PC-3 (cell line): ENCODE measurements around the gene MIF4GD. TPM values are rescaled to one million over a fixed set of nuclear protein-coding genes. Genes with fewer than 3 reads are reported as not detected.

ENCODE experiments used
- ATAC-seq: fragments of 200-7000 bp; cut with Tn5 transposase; 2 replicates; pipeline ENCODE4 v1.9.1; 2020; ENCODE audit warnings: mild to moderate bottlenecking, moderate library complexity
- BruUV-seq: library from RNA; stranded (reverse); fragments of 400-500 nt; replicated peaks from 2 replicates; lab custom pipeline; 2021; lab: Mats Ljungman, UMichigan
- CTCF ChIA-PET: fragments of 300-600 bp; sonication (Branson Sonifier 250); formaldehyde crosslinking; loops from one replicate; lab custom pipeline; 2022; ENCODE audit warnings: antibody characterized with exemption; lab: Charles Lee
- POLR2A ChIA-PET: fragments of 300-600 bp; sonication (Branson Sonifier 250); formaldehyde crosslinking; loops from one replicate; lab custom pipeline; 2022; ENCODE audit warnings: antibody characterized with exemption; ENCODE audit not compliant: unreplicated experiment; lab: Charles Lee
- DNase-seq: peaks from one replicate; pipeline ENCODE4 v3.0.0-alpha.2; 2015
- H2AFZ ChIP-seq: fragments of 300-600 bp; sonication (generic); 2 replicates; pipeline ENCODE4 v1.6.0; 2016; ENCODE audit warnings: antibody characterized with exemption, low read length
- H3F3A ChIP-seq: fragments of 300-600 bp; sonication (generic); one replicate; pipeline ENCODE4 v1.6.0; 2017; ENCODE audit warnings: antibody characterized with exemption, low read length, control low read depth, mild to moderate bottlenecking; ENCODE audit not compliant: unreplicated experiment
- H3K27ac ChIP-seq: fragments of 300-600 bp; sonication (generic); 2 replicates; pipeline ENCODE4 v1.5.1; 2016; ENCODE audit warnings: mild to moderate bottlenecking, low read length
- H3K27me3 ChIP-seq: fragments of 300-600 bp; sonication (generic); 2 replicates; pipeline ENCODE4 v1.6.1; 2016; ENCODE audit warnings: low read length, mixed read lengths
- H3K36me3 ChIP-seq: fragments of 300-600 bp; sonication (generic); 2 replicates; pipeline ENCODE4 v1.6.1; 2016; ENCODE audit warnings: low read depth, mixed run types, low read length, mixed read lengths
- H3K4me1 ChIP-seq: fragments of 300-600 bp; sonication (generic); 2 replicates; pipeline ENCODE4 v1.5.1; 2016; ENCODE audit warnings: low read length; ENCODE audit not compliant: insufficient read depth
- H3K4me2 ChIP-seq: fragments of 300-600 bp; sonication (generic); 2 replicates; pipeline ENCODE4 v1.6.0; 2016; ENCODE audit warnings: low read length
- H3K4me3 ChIP-seq: fragments of 300-600 bp; sonication (generic); 2 replicates; pipeline ENCODE4 v1.5.1; 2016; ENCODE audit warnings: mild to moderate bottlenecking, low read length, mixed read lengths
- H3K79me2 ChIP-seq: fragments of 300-600 bp; sonication (generic); 2 replicates; pipeline ENCODE4 v1.6.1; 2017; ENCODE audit warnings: low read length, mixed read lengths
- H3K9ac ChIP-seq: fragments of 300-600 bp; sonication (generic); 2 replicates; pipeline ENCODE4 v1.6.0; 2016; ENCODE audit warnings: mild to moderate bottlenecking, low read length
- H3K9me2 ChIP-seq: fragments of 300-600 bp; sonication (generic); replicated peaks from 2 replicates; pipeline ENCODE4 v1.6.1; 2016; ENCODE audit warnings: mixed run types, low read length, mixed read lengths
- H3K9me3 ChIP-seq: fragments of 300-600 bp; sonication (generic); 2 replicates; pipeline ENCODE4 v1.6.1; 2016; ENCODE audit warnings: low read length, mixed read lengths
- H4K20me1 ChIP-seq: fragments of 300-600 bp; sonication (generic); 2 replicates; pipeline ENCODE4 v1.6.1; 2016; ENCODE audit warnings: low read length, mixed read lengths
- EZH2 ChIP-seq: fragments of 300-600 bp; sonication (generic); IDR thresholded peaks from one replicate; pipeline ENCODE4 v1.6.1; 2017; ENCODE audit warnings: antibody characterized with exemption, mild to moderate bottlenecking, low read length; ENCODE audit not compliant: unreplicated experiment
- EZH2phosphoT487 ChIP-seq: fragments of 300-600 bp; sonication (generic); IDR thresholded peaks from 2 replicates; pipeline ENCODE4 v1.6.1; 2018; ENCODE audit warnings: mild to moderate bottlenecking, antibody characterized with exemption, low read length, borderline replicate concordance
- intact Hi-C: fragments of 100-400 bp; cut with micrococcal nuclease; formaldehyde crosslinking; loops from 2 replicates; pipeline ENCODE4 v1.9.0; 2023
- total RNA-seq: library from RNA; depleted of rRNA; stranded (reverse); fragments of >200 nt; gene quantifications from 2 replicates; pipeline ENCODE4 v1.2.3, GENCODE V29; 2014
- TF ChIP-seq, protein P1 (sequence below): fragments of 300-600 bp; sonication (generic); conservative IDR thresholded peaks from 2 replicates; pipeline ENCODE4 v1.5.1; 2017; ENCODE audit warnings: antibody characterized with exemption, low read depth, mild to moderate bottlenecking, low read length

Gene MIF4GD
- total RNA-seq, 1 experiment from 2014 or later: 42.3 TPM

DNA sequence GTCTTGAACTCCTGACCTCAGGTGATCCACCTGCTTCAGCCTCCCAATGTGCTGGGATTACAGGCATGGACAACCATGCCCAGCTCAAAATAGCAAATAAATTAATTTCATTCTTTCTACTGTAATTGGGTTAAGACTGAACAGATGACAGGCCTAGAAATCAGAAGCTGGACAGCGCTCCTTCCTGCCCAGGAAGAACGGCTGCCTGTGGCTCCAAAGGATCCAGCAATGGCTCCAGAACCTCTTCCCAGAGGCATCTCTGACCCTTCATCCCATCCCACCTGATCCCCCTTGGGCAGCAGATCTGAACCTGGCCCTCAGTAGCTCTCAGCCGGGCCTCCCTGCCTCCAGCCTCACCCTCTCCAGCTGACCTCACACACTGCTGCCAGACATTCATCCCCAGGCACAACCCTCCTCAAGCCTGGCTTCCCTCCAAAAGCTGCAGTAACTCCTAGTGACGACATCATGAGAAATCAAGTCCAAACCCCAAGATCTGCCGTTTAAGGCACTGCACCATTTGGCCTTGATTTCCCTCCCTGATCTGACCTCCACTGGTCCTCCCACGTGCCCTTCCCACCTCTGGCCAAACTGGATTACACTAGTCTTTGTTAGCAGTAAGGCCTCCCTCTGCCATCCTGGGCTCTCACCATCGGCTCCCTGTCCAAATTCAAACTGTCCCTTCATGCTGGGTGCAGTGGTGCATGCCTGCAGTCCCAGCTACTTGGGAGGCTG, 3.1 kb upstream of the MIF4GD start:
- Histone ChIP-seq H3K9me3 (no peaks in the 10 kb centered on the region), H3K27ac (no peak overlapping the region), H3K4me2 (no peak overlapping the region), H4K20me1 (no peaks in the 10 kb centered on the region), H3K27me3 (no peaks in the 10 kb centered on the region), H3K4me1 (peaks cover 18% of the 10 kb centered on the region), H3K4me3 (no peak overlapping the region), H3K36me3 (peaks cover 18% of the 10 kb centered on the region), H2AFZ (no peak overlapping the region), H3F3A (peaks cover 4% of the 10 kb centered on the region), H3K79me2 (peaks cover 17% of the 10 kb centered on the region), H3K9ac (no peak overlapping the region), H3K9me2 (no peaks in the 10 kb centered on the region)
- BruUV-seq: no TSS peak
- intact Hi-C loops: no loop called here
- ChIA-PET POLR2A (no interaction called here), CTCF (no interaction called here)
- TF ChIP-seq EZH2phosphoT487 (no peak), EZH2 (no peak)
- ATAC-seq (no peak), DNase-seq (peak; percentile 53)

DNA sequence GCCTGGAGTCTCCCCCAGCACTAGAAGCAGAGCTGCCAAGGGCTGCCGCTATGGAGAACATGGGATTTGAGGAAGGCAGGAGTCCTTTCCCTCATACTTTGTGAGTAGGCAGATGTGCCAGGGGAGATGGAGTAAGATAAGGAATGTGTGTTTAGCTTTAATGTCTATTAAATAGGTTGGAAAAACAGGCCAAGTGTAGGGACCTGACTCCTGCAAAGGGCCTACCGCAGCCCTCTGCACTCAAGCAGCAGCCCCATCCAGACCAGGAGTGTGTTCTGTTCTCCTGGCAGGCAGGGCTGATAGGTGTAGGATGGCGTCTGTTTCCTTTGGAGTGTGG, 1.8 kb upstream of the MIF4GD start:
- no TSS peak for BruUV-seq
- DNase-seq: no peak
- Histone ChIP-seq H3K4me3 (peak overlapping the region; percentile 73; the same call in 1 of the 2 replicates), H4K20me1 (no peaks in the 10 kb centered on the region), H3K9me3 (no peaks in the 10 kb centered on the region), H3K79me2 (peaks cover 21% of the 10 kb centered on the region), H3K4me1 (peaks cover 20% of the 10 kb centered on the region), H3K36me3 (peaks cover 11% of the 10 kb centered on the region), H3F3A (peaks cover 4% of the 10 kb centered on the region), H3K9ac (no peak overlapping the region), H3K4me2 (peak overlapping the region; percentile 90), H3K9me2 (no peaks in the 10 kb centered on the region), H3K27ac (no peak overlapping the region), H2AFZ (no peak overlapping the region), H3K27me3 (no peaks in the 10 kb centered on the region)
- TF ChIP-seq, protein P1, sequence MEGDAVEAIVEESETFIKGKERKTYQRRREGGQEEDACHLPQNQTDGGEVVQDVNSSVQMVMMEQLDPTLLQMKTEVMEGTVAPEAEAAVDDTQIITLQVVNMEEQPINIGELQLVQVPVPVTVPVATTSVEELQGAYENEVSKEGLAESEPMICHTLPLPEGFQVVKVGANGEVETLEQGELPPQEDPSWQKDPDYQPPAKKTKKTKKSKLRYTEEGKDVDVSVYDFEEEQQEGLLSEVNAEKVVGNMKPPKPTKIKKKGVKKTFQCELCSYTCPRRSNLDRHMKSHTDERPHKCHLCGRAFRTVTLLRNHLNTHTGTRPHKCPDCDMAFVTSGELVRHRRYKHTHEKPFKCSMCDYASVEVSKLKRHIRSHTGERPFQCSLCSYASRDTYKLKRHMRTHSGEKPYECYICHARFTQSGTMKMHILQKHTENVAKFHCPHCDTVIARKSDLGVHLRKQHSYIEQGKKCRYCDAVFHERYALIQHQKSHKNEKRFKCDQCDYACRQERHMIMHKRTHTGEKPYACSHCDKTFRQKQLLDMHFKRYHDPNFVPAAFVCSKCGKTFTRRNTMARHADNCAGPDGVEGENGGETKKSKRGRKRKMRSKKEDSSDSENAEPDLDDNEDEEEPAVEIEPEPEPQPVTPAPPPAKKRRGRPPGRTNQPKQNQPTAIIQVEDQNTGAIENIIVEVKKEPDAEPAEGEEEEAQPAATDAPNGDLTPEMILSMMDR: no peak
- TF ChIP-seq EZH2phosphoT487: no peak
- intact Hi-C loops: no loop called here
- ATAC-seq: no peak
- CTCF ChIA-PET: interaction anchor here (0.6 to 1.0 kb wide), 3 partner anchors 17 to 243 kb away, joined by 3 to 9 read pairs (median 5); partner anchors contain the start of genes SLC25A19 and TSEN54
- POLR2A ChIA-PET: no interaction called here

DNA sequence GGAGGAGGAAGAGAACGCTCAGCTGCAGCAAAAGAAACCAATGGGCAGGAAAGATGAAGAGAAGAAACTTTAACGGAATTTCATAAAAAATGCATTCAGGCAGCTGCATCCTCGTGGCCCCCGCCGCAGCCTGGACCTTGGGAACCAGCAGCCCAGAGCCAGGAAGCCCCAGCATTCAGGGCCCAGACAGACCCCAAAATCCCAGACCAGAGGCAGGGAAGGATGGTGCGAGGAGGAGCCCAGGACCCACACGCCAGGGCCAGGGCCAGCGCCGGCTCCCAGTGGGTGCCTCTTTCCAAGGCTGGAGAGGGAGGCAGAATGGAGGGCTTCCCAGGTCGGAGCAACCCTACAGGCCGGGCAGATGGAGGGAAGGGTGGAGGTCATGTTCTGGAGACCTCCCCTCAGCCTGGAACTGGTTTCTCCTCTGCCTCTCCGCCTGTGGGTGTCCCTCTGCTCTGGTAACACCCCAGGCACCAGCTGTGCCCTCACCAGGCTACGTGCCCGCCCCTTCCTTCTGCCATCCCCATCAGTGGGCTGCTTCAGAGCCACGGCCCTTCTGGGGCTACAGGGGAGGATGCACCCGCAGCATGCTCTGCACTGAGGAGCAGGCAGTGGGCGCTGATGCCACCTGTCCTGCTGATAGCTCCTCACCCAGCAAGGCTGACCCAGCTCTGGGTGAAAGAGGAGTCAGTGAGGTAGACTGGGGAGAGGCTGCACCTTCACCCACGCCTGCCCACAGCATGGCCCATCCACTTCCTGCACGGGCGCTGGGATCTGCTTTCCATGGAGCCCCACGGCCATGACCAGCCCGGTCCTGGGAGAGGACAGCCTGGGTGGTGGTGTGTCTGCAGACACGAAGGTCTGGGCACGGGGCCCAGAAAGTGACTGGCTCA, 1.2 kb upstream of the MIF4GD start:
- peaks cover 4% of the 10 kb centered on the region for H3F3A ChIP-seq
- H3K4me1 ChIP-seq: peaks cover 20% of the 10 kb centered on the region
- POLR2A ChIA-PET: interaction anchor here (0.6 kb wide), 2 partner anchors 156 to 1662 kb away, joined by 3 read pairs; no protein-coding TSS in a partner anchor
- H4K20me1 ChIP-seq: no peaks in the 10 kb centered on the region
- peaks cover 6% of the 10 kb centered on the region; the same call in 1 of the 2 replicates for H3K36me3 ChIP-seq
- peaks cover 21% of the 10 kb centered on the region for H3K79me2 ChIP-seq
- no peaks in the 10 kb centered on the region for H3K27me3 ChIP-seq
- peak overlapping the region; percentile 73 for H3K4me3 ChIP-seq
- CTCF ChIA-PET: interaction anchor here (0.8 to 3.0 kb wide), 8 partner anchors 11 to 244 kb away, joined by 3 to 60 read pairs (median 8); partner anchors contain the start of genes GGA3, MRPS7, SLC25A19 and TSEN54
- H3K9ac ChIP-seq: peak overlapping the region; percentile 87
- intact Hi-C loops: loop anchor here (1.0 to 2.0 kb wide), 2 partner anchors 17 to 141 kb away; partner anchors contain the start of gene SLC25A19
- H3K9me2 ChIP-seq: no peaks in the 10 kb centered on the region
- ATAC-seq: peak; percentile 2; the same call in 1 of the 2 replicates
- H2AFZ ChIP-seq: peak overlapping the region; percentile 89
- peak overlapping the region; percentile 90 for H3K4me2 ChIP-seq
- peak; percentile 42 for DNase-seq
- peak overlapping the region; percentile 36; the same call in 1 of the 2 replicates for H3K27ac ChIP-seq
- H3K9me3 ChIP-seq: no peaks in the 10 kb centered on the region
- TF ChIP-seq EZH2: no peak
- TF ChIP-seq, protein P1: 0 out of 2 replicates have a peak, but pooled peaks have one; percentile 20
- no peak for TF ChIP-seq EZH2phosphoT487
- TSS peak; percentile 7 for BruUV-seq
